DMS153 treated with DMSO at 0.1 percent for 48 hours (cell line): ENCODE data around the gene FOXN3.
"Not testable (repeated sequence)": the region's sequence is repeated elsewhere in the genome, so short reads cannot be mapped to it uniquely, and the experiment has no call there.

ENCODE experiments used
- DNase-seq: peaks from one replicate; lab custom pipeline; 2025; ENCODE audit not compliant: unreplicated experiment; lab: John Stamatoyannopoulos, UW

The FOXN3 gene

DNA sequence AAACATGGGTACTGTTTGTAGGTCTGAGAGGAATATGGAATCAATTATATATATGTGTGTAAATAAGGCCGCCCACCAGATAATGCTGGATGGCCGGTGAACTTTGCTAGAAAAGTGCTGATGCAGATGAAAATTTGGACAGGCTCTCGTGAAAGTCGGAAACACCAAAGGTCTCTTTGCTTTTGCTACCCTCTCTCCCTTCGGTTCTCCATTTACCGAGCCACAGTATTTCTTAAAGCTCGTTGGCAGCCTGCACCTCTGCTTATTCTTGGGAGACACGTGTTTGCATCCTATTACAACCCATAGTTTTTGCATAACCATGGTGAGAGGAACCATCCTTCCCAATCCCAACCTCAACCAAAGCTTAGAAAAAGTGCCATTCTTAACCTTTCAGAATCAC is 109.6 kb downstream of the FOXN3 start:
- no peak for DNase-seq

GRCh38 chr14:89304972-89305703 is 111.9 kb downstream of the FOXN3 start:
- peak; percentile 55 for DNase-seq

- no peak for DNase-seq
Observed at GRCh38 chr14:89304561-89304960, 112.5 kb downstream of the FOXN3 start.

DNA sequence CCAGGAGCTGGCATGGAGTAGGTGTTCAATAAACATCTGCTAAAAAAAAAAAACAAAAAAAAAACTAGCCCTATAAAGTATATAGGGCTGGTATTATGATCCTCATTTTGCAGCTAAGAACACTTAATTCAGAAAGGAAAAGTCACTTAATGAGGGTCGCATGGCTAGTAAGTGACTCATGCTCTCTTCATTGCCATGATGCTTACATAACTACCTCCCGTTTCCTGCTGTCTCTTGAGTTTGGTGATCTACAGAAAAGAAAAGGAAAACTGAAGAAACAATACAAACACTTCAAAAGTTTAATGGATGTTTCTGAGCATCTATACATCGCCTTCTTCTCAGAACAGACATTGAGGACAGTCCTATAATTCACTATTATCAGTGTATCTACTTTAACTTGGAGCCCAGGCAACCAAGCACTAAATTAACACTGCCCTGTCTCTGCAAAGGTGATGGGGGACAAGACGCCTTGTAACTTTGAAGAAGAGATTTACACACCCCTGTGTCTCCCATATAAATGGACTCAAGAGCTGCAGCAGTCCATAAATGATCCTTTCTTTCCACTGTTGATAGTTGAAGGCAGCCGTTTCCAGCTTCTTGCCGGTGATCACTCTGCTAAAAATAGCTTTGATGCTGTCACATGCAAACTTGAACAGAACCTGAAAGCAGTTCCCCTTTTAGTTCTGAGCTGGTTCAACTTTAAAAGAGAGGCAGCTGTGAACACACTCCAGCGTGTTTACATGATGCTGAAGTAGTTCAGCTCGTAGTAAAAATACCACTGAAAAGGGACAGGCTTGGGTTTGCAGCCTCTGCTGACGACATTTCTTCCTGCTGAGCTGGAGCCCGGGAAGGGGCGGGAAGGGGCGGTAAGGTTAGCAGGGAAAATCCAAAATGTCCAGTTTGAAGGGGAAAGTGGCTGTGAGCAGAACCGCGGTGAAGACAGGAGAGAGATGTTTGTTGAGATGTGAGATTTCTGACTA is 113.3 kb downstream of the FOXN3 start:
- peak; percentile 90 for DNase-seq

- DNase-seq: no peak
Observed at GRCh38 chr14:89302396-89302950, 114.6 kb downstream of the FOXN3 start.

DNA sequence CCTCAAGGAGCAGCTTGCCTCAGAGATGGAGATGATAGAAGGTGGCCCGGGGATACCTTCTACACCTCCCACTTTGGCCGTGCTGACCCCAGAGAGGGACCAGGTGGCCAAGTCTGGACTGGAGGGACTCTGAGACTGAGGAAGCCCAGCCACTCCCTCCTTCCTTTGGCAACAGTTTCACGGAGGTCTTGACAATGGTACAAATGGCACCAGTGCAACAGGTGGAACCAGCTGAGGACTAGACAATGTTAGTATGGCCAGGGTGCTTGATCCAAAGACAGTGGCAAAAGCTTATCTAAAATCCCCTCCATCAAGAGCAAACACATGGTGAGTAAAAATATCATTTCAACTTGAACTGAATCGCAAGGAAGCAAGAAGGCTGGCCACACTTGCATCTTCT is 117.4 kb downstream of the FOXN3 start:
- no peak for DNase-seq

- peak; percentile 81 for DNase-seq
Observed at GRCh38 chr14:89298056-89298834, 118.8 kb downstream of the FOXN3 start.

DNA sequence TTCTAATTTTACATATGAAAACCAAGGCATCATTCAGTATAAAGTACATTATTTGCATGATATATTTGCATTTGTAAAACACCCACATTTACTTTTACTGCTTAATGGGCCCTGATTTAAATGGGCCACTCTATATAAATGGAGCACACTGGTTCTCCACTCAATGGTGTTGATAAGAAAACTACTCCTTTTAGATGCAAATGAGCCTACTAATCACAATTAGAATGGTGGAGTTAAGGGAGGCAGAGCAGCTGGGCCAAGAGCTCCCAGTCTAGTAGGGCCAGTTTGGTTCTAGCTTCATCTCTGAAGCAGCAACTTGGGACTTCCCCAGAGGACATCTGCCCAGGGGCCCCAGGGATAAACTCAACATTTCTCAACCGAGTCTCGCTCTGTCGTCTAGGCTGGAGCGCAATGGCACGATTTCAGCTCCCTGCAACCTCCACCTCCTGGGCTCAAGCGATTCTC is 120.7 kb downstream of the FOXN3 start:
- DNase-seq: no peak

DNA sequence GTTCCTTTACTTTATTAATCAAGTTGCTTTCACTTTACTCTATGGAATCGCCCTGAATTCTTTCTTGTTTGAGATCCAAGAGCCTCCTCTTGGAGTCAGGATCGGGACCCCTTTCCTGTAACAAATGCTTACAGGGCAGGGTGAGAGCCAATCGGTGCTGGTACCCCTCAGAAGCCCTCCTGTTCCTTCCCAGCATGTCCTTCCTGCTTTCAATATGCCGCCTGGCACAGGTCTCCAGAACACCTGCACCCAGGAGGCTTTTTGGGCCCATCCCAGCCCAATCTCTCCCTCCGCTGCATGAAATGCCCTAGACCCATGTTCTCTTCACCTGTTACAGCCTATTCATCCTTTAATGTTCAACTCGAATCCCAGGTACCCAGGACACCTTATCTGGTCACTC is 122.2 kb downstream of the FOXN3 start:
- no peak for DNase-seq

GRCh38 chr14:89294469-89294868 is 122.6 kb downstream of the FOXN3 start:
- DNase-seq: not testable (repeated sequence)

DNA sequence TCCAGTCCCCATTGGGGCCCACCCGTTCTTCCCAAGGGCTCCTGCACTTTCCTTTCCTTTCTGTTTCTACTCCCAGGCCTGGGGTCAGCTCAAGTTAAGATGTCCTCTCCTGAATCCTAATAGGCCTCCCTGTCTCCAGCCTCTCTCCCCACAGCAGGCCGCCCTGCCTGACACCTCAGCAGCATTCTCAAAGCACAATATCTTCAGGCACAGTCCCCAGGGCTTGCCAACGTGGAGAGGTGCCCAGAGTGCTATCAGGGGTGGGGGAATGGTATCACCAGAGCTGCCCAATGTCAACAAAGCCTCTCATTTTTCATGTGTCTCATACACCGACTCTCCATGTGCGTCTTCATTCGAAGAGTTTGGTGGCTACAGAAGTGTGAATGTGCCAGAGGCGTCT is 123.0 kb downstream of the FOXN3 start:
- DNase-seq: no peak

DNA sequence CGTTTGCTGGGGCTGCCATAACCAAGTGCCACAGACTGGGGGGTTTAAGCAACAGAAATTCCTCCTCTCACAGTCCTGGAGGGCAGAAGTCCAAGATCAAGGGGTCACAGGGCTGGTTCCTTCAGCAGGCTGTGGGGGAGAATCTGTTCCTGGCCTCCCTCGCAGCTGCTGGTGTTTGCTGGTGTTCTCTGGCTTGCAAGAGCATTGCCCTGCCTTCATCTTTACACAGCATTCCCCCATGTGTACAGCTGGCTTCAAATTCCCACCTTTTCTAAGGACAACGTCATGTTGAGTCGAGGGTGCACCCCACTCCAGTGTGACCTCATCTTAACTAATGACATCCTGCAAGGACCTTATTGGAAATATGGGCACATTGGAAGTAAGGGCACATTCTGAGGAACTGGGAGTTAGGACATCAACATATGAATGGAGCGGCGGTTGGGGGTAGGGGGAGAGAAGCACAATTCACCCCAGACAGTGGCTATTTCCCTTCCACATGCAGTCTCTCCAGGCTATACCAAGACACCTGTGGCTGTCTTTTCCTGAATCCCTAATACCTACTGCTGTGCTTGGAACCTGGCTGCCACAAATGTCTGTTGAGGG is 123.6 kb downstream of the FOXN3 start:
- no peak for DNase-seq

GRCh38 chr14:89292579-89293313 is 124.3 kb downstream of the FOXN3 start:
- DNase-seq: no peak

DNA sequence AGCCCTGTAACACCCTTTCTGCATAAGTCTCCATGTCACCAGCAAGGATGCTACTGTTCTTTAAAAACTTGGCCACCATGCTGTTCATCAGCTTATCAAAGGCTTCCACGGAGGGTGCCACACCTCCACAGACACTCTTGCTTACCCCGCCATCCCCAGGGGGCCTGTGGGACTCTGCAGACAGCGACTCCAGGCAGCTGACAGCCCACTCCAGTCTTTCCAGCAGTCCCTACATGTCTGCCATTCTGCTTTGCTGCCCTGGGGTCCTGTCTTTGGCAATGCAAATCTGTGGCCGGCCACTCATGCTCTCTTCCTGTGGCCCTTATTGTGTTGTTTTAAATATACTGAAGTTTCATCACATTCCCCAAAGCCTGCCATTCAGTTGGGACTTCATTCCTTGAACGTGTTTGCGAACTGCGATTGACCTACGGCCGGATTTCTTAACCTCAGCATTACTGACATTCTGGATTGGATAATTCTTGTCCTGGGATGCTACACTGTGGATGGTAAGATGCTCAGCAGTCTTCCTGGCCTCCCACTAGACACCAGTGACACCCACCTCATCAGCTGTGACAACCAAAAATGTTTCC is 125.6 kb downstream of the FOXN3 start:
- DNase-seq: no peak

DNA sequence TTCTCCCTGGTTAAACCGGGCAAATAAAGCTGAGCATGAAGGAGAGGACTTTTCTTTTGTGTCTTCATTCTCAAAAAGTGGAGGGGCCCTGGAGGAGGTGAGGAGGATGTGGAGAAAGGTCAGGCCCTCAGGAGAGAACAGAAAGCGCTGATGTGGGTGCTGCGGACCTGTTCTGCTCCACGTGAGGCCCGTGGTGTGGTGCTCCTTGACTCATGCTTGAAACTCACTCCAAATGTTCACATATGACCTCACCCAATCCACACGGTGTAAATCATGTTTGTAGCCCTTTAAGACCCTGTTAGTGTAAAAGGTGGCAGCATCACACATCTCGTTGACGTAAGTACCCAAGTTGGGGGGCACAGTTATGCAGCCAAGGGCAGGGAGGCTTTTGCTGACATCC is 126.2 kb downstream of the FOXN3 start:
- no peak for DNase-seq

DNA sequence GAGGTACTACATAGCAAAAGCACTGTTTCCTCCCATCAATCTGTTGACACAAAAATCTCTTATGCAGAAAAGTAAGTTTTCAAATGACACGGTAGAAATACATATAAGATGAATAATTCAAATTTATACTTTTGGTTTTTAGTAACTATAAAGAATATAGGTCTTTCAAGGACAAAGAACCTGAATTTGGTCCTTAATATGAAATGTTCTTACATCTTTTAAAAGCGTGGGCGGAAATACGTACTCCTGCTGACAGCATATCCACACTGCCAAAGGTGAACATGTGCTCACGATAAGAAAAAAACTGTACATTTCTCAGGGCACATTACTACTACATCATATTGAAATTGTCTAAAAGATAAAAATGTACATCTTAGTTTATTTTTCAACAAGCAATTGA is 127.6 kb downstream of the FOXN3 start:
- no peak for DNase-seq

DNA sequence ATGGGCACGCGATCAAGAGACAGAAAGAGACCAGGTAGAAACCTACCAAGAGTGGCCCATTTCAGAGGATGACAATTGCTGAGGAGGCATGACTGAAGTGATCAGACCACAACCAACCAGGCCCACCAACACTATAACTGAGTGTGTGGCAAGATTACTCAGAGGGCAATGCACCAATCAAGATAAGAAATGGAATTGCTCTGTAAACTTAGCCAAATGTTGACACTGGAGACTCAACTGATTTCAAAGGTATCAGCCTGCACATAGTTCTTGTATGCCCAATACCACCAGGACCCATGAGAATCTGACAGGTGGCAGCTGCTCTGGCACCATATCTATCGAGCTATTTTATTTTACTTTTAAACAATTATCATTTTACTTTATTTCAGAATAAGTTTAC is 128.9 kb downstream of the FOXN3 start:
- no peak for DNase-seq

- DNase-seq: peak; percentile 62
Observed at GRCh38 chr14:89284333-89285058, 132.5 kb downstream of the FOXN3 start.
